ENCODE data around the gene NR2C2. TPM values are rescaled to one million over a fixed set of nuclear protein-coding genes. Genes with fewer than 3 reads are reported as not detected.
A peak's percentile ranks its signal among the peaks of the same experiment; 100 is the strongest.

Gene NR2C2
- total RNA-seq, 2 donors from 2014 or later, result 51.8 to 70.7 TPM

DNA sequence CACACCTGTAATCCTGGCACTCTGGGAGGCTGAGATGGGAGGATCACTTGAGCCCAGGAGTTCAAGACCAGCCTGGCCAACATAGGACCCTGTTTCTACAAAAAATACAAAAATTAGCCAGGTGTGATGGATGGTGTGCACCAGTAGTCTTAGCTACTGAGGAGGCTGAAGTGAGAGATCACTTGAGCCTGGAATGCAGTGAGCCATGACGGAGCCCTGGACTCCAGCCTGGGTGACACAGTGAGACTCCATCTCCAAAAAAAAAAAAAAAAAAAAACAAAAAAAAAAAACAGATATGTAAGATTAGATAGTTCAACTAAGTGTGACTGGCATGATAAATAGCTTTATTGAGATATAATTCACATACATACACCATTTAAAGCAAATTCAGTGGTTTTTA lies 141.8 kb downstream of the NR2C2 start:
- peaks cover 0 to 4% of the 10 kb centered on the region in 2 donors for H3K36me3 Mint-ChIP-seq
- ATAC-seq (no peak), DNase-seq (ENCODE audit: low spot score in 2 of 2) (no peak)
- H3K27ac Mint-ChIP-seq, result no peak overlapping the region
- H3K9me3 Mint-ChIP-seq, result no peaks in the 10 kb centered on the region

DNA sequence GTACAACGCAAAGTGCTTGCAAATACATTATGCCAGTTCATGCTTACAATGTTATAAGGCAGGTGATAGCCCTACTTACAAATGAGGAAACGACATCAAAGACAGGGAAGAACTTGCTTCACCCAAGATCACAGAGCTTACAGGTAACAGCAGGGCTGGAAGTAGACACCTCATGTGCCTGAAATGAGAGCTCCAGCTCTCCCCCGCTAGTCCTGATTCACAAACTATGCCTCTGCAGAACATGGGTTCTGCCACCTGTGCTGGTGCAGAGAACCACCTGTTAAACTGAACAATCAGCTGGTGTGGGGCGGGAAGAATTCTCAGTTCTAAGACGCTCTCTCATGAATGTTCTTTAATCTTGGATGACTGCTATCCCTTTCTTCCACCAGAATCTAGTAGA lies 144.2 kb downstream of the NR2C2 start:
- no peak for DNase-seq (ENCODE audit: low spot score in 2 of 2)
- ATAC-seq, result no peak
- Mint-ChIP-seq H3K9me3 (no peaks in the 10 kb centered on the region), H3K27ac (no peak overlapping the region), H3K36me3 (peaks cover 6 to 8% of the 10 kb centered on the region in 2 donors)

DNA sequence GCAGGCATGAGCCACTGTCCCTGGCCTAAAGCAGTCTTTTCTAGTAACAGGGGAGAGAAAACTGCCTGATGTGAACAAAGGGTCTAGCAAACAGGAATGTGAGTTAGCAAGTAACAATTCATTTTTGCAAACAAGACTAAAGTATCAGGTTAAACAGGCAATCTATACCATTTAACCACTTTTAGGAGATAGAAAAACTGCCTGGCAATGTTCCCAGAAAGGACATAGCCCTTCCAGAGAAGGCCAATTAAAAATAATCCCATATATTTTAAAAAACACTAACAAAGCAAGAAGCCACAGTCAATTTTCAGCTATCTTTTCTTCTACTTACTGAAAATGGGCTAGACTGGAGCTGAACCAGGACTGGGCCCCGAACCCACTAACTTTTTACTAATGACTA lies 145.3 kb downstream of the NR2C2 start:
- no peak for DNase-seq (ENCODE audit: low spot score in 2 of 2)
- H3K27ac Mint-ChIP-seq, result no peak overlapping the region
- no peaks in the 10 kb centered on the region for H3K9me3 Mint-ChIP-seq
- ATAC-seq, result no peak
- peaks cover 7 to 9% of the 10 kb centered on the region in 2 donors for H3K36me3 Mint-ChIP-seq

DNA sequence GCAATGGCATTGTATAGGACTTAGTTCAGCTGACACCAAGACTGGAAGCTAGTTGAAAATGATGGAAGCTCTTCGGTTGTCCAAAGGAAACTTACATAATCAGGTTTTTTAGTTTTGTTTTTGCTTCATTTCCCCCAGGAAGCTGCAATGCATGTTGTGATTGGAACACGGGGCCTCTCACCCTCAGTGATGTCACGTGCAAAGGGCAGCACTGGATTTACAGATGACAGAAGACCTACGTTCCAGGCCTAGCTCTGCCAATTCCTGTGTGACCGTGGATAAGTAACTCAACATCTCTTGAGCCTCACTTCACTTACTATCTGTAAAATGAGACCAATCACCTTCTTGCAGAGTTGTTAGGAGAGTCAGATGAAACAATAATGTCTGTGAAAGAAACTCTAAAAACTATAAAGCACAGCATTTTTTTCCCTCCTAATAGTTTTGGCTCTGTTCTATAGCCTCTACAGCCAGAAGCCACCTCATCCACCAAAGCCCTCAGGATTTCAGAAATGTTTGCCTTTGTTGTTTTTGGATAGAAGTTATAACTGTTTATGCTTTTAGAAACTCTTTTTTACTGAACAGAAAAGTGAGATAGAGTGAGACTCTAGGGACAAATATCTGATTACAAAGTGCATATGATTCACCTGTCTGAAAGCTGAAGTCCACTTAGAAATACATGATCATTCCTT lies 146.9 kb downstream of the NR2C2 start:
- ATAC-seq (no peak), DNase-seq (ENCODE audit: low spot score in 2 of 2) (no peak)
- Mint-ChIP-seq H3K27ac (no peak overlapping the region), H3K36me3 (peaks cover 21 to 24% of the 10 kb centered on the region in 2 donors), H3K9me3 (no peaks in the 10 kb centered on the region)

DNA sequence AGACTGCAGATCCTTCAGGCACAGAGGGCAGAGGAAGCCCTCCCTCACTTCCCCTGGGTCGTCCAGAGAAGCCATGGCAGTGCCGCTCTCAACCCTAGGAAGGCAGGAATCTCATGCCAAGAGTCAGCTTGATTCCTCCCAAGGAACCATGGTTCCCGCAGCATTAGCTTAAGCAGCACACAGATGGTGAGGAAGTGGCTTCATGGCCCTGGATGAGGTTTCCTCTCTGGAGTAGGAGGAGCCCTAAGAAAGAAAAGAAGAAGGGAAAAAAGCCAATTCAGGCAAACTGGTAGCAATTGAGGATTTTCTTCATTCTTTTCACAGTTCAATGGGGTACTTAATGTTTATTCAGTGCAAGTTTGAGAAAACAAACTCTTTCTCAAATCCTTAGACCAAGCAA lies 148.7 kb downstream of the NR2C2 start:
- DNase-seq (ENCODE audit: low spot score in 2 of 2), result no peak
- ATAC-seq, result no peak
- H3K27ac Mint-ChIP-seq, result no peak overlapping the region
- no peaks in the 10 kb centered on the region for H3K9me3 Mint-ChIP-seq
- H3K36me3 Mint-ChIP-seq, result peaks cover 22 to 25% of the 10 kb centered on the region in 2 donors

DNA sequence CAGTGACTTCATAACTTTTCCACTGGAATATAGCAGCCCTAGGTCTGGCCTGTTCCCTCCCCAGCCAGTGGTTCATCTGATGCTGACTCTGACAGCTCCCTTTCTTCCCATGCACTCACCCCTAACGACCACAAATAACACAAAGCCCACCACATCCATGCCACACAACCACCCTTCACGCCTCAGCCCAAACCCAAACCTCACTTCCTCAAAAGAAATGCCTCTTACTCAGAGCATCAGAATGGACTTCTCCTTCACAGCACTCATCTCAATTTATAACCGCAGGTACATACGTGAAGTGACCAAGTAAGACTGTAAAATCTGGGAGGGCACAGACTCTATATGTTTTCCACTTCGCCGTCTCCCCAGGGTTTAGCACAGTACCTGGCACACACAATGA lies 150.5 kb downstream of the NR2C2 start:
- Mint-ChIP-seq H3K9me3 (no peaks in the 10 kb centered on the region), H3K27ac (peak overlapping the region; percentile 73 to 95), H3K36me3 (peaks cover 22 to 25% of the 10 kb centered on the region in 2 donors)
- DNase-seq (ENCODE audit: low spot score in 2 of 2), result peak; percentile 12 to 74
- peak in 1 of 2 donors; percentile 33 for ATAC-seq

Other genes with a start within 250 kb of the NR2C2 start
- not detected for gene FGD5, start 128.6 kb upstream of the NR2C2 start, total RNA-seq
- gene MRPS25, start 117.7 kb downstream of the NR2C2 start, total RNA-seq, result 10 to 100 TPM; 47.2 to 78.9 TPM
- gene RBSN, start 151.6 kb downstream of the NR2C2 start, total RNA-seq, result 10 to 100 TPM; 14.2 to 14.5 TPM

Measured in activated naive CD4-positive, alpha-beta T cell treated with anti-CD3 and anti-CD28 coated beads, Interleukin-2, amount 50 U/mL, for 72 hours (primary cell).